Neural cell (in vitro differentiated cells): ENCODE results near the gene BRK1. TPM values are rescaled to one million over a fixed set of nuclear protein-coding genes. Genes with fewer than 3 reads are reported as not detected.
"Not testable (repeated sequence)": the region's sequence is repeated elsewhere in the genome, so short reads cannot be mapped to it uniquely, and the experiment has no call there.

ENCODE experiments used
- H2AFZ ChIP-seq: fragments of 200-600, 300-800 bp; sonication (generic), shearing (Covaris generic); 2 replicates; pipeline ENCODE4 v1.6.0; 2014; ENCODE audit warnings: low read depth, mild to moderate bottlenecking, antibody characterized with exemption, low read length, moderate library complexity
- H3F3A ChIP-seq: fragments of 200-600 bp; shearing (Covaris generic); 2 replicates; pipeline ENCODE4 v1.6.1; 2016; ENCODE audit warnings: mild to moderate bottlenecking, moderate library complexity, mixed read lengths, antibody characterized with exemption, low read length; ENCODE audit not compliant: insufficient read depth, poor library complexity, severe bottlenecking
- H3K27ac ChIP-seq: fragments of 200-600, 300-800 bp; sonication (generic), shearing (Covaris generic); 2 replicates; pipeline ENCODE4 v1.5.1; 2014; ENCODE audit warnings: mild to moderate bottlenecking, low read length, moderate library complexity
- H3K27me3 ChIP-seq: fragments of 300-800, 200-600 bp; sonication (generic), shearing (Covaris generic); 2 replicates; pipeline ENCODE4 v1.6.0; 2014; ENCODE audit warnings: mild to moderate bottlenecking, low read depth, low read length, moderate library complexity; ENCODE audit not compliant: insufficient read depth
- H3K36me3 ChIP-seq: fragments of 300-800, 200-600 bp; sonication (generic), shearing (Covaris generic); 2 replicates; pipeline ENCODE4 v1.5.1; 2014; ENCODE audit warnings: mild to moderate bottlenecking, antibody characterized with exemption, low read length, moderate library complexity; ENCODE audit not compliant: insufficient read depth
- H3K4me2 ChIP-seq: fragments of 300-800, 200-600 bp; sonication (generic), shearing (Covaris generic); 2 replicates; pipeline ENCODE4 v1.6.0; 2014; ENCODE audit warnings: mild to moderate bottlenecking, low read length
- H3K4me3 ChIP-seq: fragments of 300-800, 200-600 bp; sonication (generic), shearing (Covaris generic); 2 replicates; pipeline ENCODE4 v1.5.1; 2014; ENCODE audit warnings: mild to moderate bottlenecking, low read length, moderate library complexity
- H3K79me2 ChIP-seq: fragments of 200-600 bp; shearing (Covaris generic); replicated peaks from 2 replicates; pipeline ENCODE4 v1.6.0; 2014; ENCODE audit warnings: mild to moderate bottlenecking, low read length, moderate library complexity; ENCODE audit not compliant: insufficient read depth
- H3K9ac ChIP-seq: fragments of 300-800, 200-600 bp; sonication (generic), shearing (Covaris generic); 2 replicates; pipeline ENCODE4 v1.6.1; 2016; ENCODE audit warnings: mild to moderate bottlenecking, low read length, mixed read lengths
- H3K9me2 ChIP-seq: fragments of 200-600 bp; shearing (Covaris generic); 2 replicates; pipeline ENCODE4 v1.6.1; 2016; ENCODE audit warnings: mild to moderate bottlenecking, low read length, mixed read lengths; ENCODE audit not compliant: insufficient read depth
- H3K9me3 ChIP-seq: fragments of 200-600, 300-800 bp; sonication (generic), shearing (Covaris generic); 2 replicates; pipeline ENCODE4 v1.6.1; 2016; ENCODE audit warnings: mild to moderate bottlenecking, mixed run types, low read length, moderate library complexity, mixed read lengths
- H4K20me1 ChIP-seq: fragments of 200-600 bp; shearing (Covaris generic); 2 replicates; pipeline ENCODE4 v1.6.1; 2016; ENCODE audit warnings: mild to moderate bottlenecking, mixed run types; ENCODE audit not compliant: insufficient read depth
- CTCF ChIP-seq: fragments of 450-650 bp; IDR thresholded peaks from 2 replicates; pipeline ENCODE4 v1.5.1; 2014; ENCODE audit warnings: antibody characterized with exemption, mild to moderate bottlenecking, moderate library complexity; ENCODE audit not compliant: poor library complexity, severe bottlenecking
- EP300 ChIP-seq: fragments of 450-650 bp; conservative IDR thresholded peaks from 2 replicates; pipeline ENCODE4 v1.6.1; 2014; ENCODE audit warnings: antibody characterized with exemption, mild to moderate bottlenecking, moderate library complexity; ENCODE audit not compliant: poor library complexity, severe bottlenecking
- EZH2 ChIP-seq: fragments of 200-600, 300-800 bp; shearing (Covaris generic), sonication (generic); IDR thresholded peaks from 2 replicates; pipeline ENCODE4 v1.6.1; 2014; ENCODE audit warnings: antibody characterized with exemption, low read length, borderline replicate concordance, mild to moderate bottlenecking; ENCODE audit not compliant: insufficient read depth, poor library complexity, severe bottlenecking
- MXI1 ChIP-seq: fragments of 450-650 bp; conservative IDR thresholded peaks from 2 replicates; pipeline ENCODE4 v1.6.1; 2014; ENCODE audit warnings: antibody characterized with exemption, mild to moderate bottlenecking; ENCODE audit not compliant: poor library complexity, severe bottlenecking
- POLR2AphosphoS5 ChIP-seq: IDR thresholded peaks from 2 replicates; pipeline ENCODE4 v1.6.1; 2012
- RAD21 ChIP-seq: fragments of 450-650 bp; conservative IDR thresholded peaks from 2 replicates; pipeline ENCODE4 v1.6.1; 2014; ENCODE audit warnings: antibody characterized with exemption, mild to moderate bottlenecking, moderate library complexity
- REST ChIP-seq: IDR thresholded peaks from 2 replicates; pipeline ENCODE4 v1.6.1; 2012; ENCODE audit warnings: borderline replicate concordance
- SMC3 ChIP-seq: fragments of 450-650 bp; conservative IDR thresholded peaks from 2 replicates; pipeline ENCODE4 v1.6.1; 2014; ENCODE audit warnings: antibody characterized with exemption, mild to moderate bottlenecking, moderate library complexity; ENCODE audit not compliant: poor library complexity
- TAF1 ChIP-seq: IDR thresholded peaks from 2 replicates; pipeline ENCODE4 v1.6.1; 2012; ENCODE audit warnings: low read depth
- polyA plus RNA-seq: library from polyadenylated mRNA; depleted of rRNA; stranded (reverse); fragments of >200 nt; gene quantifications from 2 replicates; pipeline ENCODE4 v1.2.3, GENCODE V29; 2014

Gene BRK1
- polyA plus RNA-seq, 1 donor from 2014 or later: 265 TPM

- Histone ChIP-seq H3K4me2 (no peak overlapping the region), H4K20me1 (no peaks in the 10 kb centered on the region), H3K9me3 (no peaks in the 10 kb centered on the region), H3K27ac (no peak overlapping the region), H3K4me3 (no peak overlapping the region), H3K79me2 (no peaks in the 10 kb centered on the region), H3K9ac (no peak overlapping the region), H3K9me2 (no peaks in the 10 kb centered on the region), H3K27me3 (no peaks in the 10 kb centered on the region), H3F3A (no peaks in the 10 kb centered on the region), H2AFZ (no peak overlapping the region), H3K36me3 (no peaks in the 10 kb centered on the region)
- TF ChIP-seq MXI1: no peak
- no peak for TF ChIP-seq RAD21
- no peak for TF ChIP-seq POLR2AphosphoS5
- no peak for TF ChIP-seq EZH2
- no peak for TF ChIP-seq SMC3
- no peak for TF ChIP-seq EP300
- no peak for TF ChIP-seq TAF1
- no peak for TF ChIP-seq REST
- TF ChIP-seq CTCF: no peak
Observed at GRCh38 chr3:10088256-10088655, 27.2 kb upstream of the BRK1 start.

GRCh38 chr3:10090179-10090578 is 25.3 kb upstream of the BRK1 start:
- Histone ChIP-seq H3K9ac (no peak overlapping the region), H3F3A (no peaks in the 10 kb centered on the region), H3K4me2 (no peak overlapping the region), H3K79me2 (no peaks in the 10 kb centered on the region), H3K4me3 (no peak overlapping the region), H3K27ac (no peak overlapping the region), H3K27me3 (no peaks in the 10 kb centered on the region), H3K9me3 (no peaks in the 10 kb centered on the region), H2AFZ (no peak overlapping the region), H3K36me3 (no peaks in the 10 kb centered on the region), H3K9me2 (no peaks in the 10 kb centered on the region), H4K20me1 (no peaks in the 10 kb centered on the region)
- TF ChIP-seq EZH2 (no peak), TAF1 (no peak), EP300 (no peak), POLR2AphosphoS5 (no peak), MXI1 (no peak), CTCF (no peak), REST (no peak), RAD21 (no peak)

DNA sequence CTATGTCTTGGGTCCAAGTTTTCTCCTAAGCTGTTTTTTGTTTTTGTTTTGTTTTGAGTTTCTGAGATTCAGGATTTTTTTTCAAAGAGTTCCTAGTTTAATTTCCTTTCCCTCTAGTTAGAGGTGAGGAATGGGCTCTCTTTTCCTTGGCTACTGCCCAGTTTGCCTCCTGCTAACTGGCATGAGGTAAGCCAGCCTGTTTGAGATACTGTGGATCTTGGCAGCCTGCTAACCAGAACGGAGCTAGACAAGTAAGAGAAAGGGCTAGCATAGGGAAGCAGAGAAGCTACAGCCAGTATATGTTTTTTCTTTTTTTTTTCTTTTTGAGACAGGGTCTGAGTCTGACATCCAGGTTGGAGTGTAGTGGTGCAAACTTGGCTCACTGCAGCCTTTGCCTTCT is 24.7 kb upstream of the BRK1 start:
- H3K27ac ChIP-seq, H3K9me2 ChIP-seq, H3K9ac ChIP-seq, H3K4me2 ChIP-seq, H3K4me3 ChIP-seq, H3K79me2 ChIP-seq, H3K36me3 ChIP-seq, H3K9me3 ChIP-seq, H3K27me3 ChIP-seq, H2AFZ ChIP-seq, H3F3A ChIP-seq, H4K20me1 ChIP-seq: not testable (repeated sequence)
